MM.1S (cell line): Measurements from ENCODE around the gene IFT80.

Experiments
- DNase-seq: peaks from one replicate; pipeline ENCODE4 v3.0.0-alpha.2; 2015
- H2AFZ ChIP-seq: fragments of 300-600 bp; sonication (generic); 2 replicates; pipeline ENCODE4 v1.6.0; 2016; ENCODE audit warnings: antibody characterized with exemption, low read length
- H3F3A ChIP-seq: fragments of 300-600 bp; sonication (generic); 2 replicates; pipeline ENCODE4 v1.6.1; 2016; ENCODE audit warnings: mild to moderate bottlenecking, antibody characterized with exemption, low read length, moderate library complexity, mixed read lengths; ENCODE audit not compliant: insufficient read depth
- H3K27ac ChIP-seq: fragments of 300-600 bp; sonication (generic); 2 replicates; pipeline ENCODE4 v1.5.1; 2016; ENCODE audit warnings: mild to moderate bottlenecking, low read length
- H3K27me3 ChIP-seq: fragments of 300-600 bp; sonication (generic); replicated peaks from 2 replicates; pipeline ENCODE4 v1.6.0; 2016; ENCODE audit warnings: low read length; ENCODE audit not compliant: insufficient read depth
- H3K36me3 ChIP-seq: fragments of 300-600 bp; sonication (generic); replicated peaks from 2 replicates; pipeline ENCODE4 v1.6.1; 2016; ENCODE audit warnings: mild to moderate bottlenecking, low read length, mixed read lengths; ENCODE audit not compliant: insufficient read depth
- H3K4me1 ChIP-seq: fragments of 300-600 bp; sonication (generic); 2 replicates; pipeline ENCODE4 v1.6.1; 2016; ENCODE audit warnings: low read length, mixed read lengths
- H3K4me2 ChIP-seq: fragments of 300-600 bp; sonication (generic); 2 replicates; pipeline ENCODE4 v1.6.0; 2016; ENCODE audit warnings: low read depth, low read length
- H3K4me3 ChIP-seq: fragments of 300-600 bp; sonication (generic); 2 replicates; pipeline ENCODE4 v1.5.1; 2016; ENCODE audit warnings: low read length, mixed read lengths
- H3K79me2 ChIP-seq: fragments of 300-600 bp; sonication (generic); 2 replicates; pipeline ENCODE4 v1.6.1; 2016; ENCODE audit warnings: mixed run types, low read length, mixed read lengths
- H3K9ac ChIP-seq: fragments of 300-600 bp; sonication (generic); 2 replicates; pipeline ENCODE4 v1.6.1; 2016; ENCODE audit warnings: low read length, mixed read lengths
- H3K9me2 ChIP-seq: fragments of 300-600 bp; sonication (generic); replicated peaks from 2 replicates; pipeline ENCODE4 v1.6.1; 2016; ENCODE audit warnings: mild to moderate bottlenecking, low read length, mixed read lengths; ENCODE audit not compliant: insufficient read depth
- H3K9me3 ChIP-seq: fragments of 300-600 bp; sonication (generic); replicated peaks from 2 replicates; pipeline ENCODE4 v1.6.1; 2016; ENCODE audit warnings: mild to moderate bottlenecking, low read length, mixed read lengths; ENCODE audit not compliant: insufficient read depth
- H4K20me1 ChIP-seq: fragments of 300-600 bp; sonication (generic); 2 replicates; pipeline ENCODE4 v1.6.1; 2016; ENCODE audit warnings: mild to moderate bottlenecking, low read length, moderate library complexity, mixed read lengths; ENCODE audit not compliant: insufficient read depth
- EZH2 ChIP-seq: fragments of 300-600 bp; sonication (generic); optimal IDR thresholded peaks from 2 replicates; pipeline ENCODE3; 2017; ENCODE audit warnings: low read depth, mild to moderate bottlenecking, antibody characterized with exemption, low read length, mixed read lengths
- EZH2phosphoT487 ChIP-seq: fragments of 300-600 bp; sonication (generic); IDR thresholded peaks from 2 replicates; pipeline ENCODE4 v1.6.1; 2018; ENCODE audit warnings: antibody characterized with exemption, low read length
- TF ChIP-seq, protein P1 (sequence below): fragments of 300-600 bp; sonication (generic); IDR thresholded peaks from 2 replicates; pipeline ENCODE4 v1.5.1; 2016; ENCODE audit warnings: antibody characterized with exemption, low read length, mixed read lengths

Gene IFT80

DNA sequence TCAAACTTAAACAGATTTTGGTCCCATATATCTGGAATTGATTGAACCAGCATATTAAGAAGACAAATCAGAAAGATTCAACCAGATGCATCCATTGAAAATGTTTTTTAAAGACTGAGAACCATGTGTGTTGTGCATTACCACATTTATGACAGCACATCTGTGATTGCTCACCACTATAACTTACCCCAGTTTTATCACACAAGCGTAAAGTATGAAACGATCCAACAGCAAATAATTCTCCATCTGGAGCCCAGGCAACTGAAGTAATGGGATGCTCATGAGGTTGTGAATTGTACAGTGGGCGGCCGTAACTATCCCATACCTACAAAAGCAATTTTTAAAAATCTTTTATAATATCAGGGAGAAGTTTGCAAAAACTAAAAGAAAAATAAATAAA, 43.2 kb downstream of the IFT80 start:
- TF ChIP-seq EZH2 = no peak
- TF ChIP-seq EZH2phosphoT487 = no peak
- TF ChIP-seq, protein P1, sequence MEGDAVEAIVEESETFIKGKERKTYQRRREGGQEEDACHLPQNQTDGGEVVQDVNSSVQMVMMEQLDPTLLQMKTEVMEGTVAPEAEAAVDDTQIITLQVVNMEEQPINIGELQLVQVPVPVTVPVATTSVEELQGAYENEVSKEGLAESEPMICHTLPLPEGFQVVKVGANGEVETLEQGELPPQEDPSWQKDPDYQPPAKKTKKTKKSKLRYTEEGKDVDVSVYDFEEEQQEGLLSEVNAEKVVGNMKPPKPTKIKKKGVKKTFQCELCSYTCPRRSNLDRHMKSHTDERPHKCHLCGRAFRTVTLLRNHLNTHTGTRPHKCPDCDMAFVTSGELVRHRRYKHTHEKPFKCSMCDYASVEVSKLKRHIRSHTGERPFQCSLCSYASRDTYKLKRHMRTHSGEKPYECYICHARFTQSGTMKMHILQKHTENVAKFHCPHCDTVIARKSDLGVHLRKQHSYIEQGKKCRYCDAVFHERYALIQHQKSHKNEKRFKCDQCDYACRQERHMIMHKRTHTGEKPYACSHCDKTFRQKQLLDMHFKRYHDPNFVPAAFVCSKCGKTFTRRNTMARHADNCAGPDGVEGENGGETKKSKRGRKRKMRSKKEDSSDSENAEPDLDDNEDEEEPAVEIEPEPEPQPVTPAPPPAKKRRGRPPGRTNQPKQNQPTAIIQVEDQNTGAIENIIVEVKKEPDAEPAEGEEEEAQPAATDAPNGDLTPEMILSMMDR = no peak
- H3K4me1 ChIP-seq = peaks cover 5% of the 10 kb centered on the region; the same call in 1 of the 2 replicates
- no peak overlapping the region for H3K4me2 ChIP-seq
- no peak overlapping the region for H3K4me3 ChIP-seq
- no peaks in the 10 kb centered on the region; the same call in 1 of the 2 replicates for H3K36me3 ChIP-seq
- no peaks in the 10 kb centered on the region for H3K9me2 ChIP-seq
- no peak overlapping the region for H3K9ac ChIP-seq
- H4K20me1 ChIP-seq = no peaks in the 10 kb centered on the region
- H3K79me2 ChIP-seq = no peaks in the 10 kb centered on the region
- no peak overlapping the region for H2AFZ ChIP-seq
- no peak overlapping the region for H3K27ac ChIP-seq
- DNase-seq = no peak
- H3K27me3 ChIP-seq = no peaks in the 10 kb centered on the region
- H3F3A ChIP-seq = no peaks in the 10 kb centered on the region
- no peaks in the 10 kb centered on the region for H3K9me3 ChIP-seq

DNA sequence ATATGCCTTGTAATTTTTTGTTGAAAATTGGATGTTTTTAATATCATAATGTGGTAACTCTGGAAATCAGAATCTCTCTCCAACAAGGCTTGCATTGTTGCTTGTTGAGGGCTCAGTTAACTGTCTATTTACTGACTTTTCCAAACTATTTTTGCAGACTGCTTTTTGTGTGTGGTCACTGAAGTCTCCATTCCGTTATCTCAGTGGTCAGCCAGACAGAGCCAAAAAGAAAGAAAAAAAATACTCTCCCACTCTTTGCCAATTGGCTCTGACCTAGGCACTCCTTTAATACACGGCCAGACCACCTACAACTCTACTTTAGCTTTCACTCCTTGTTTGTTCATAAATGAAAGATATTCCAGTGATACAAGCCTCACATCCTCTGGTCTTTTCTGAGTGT, 52.5 kb downstream of the IFT80 start:
- Histone ChIP-seq H3K27ac (no peak overlapping the region), H3F3A (no peaks in the 10 kb centered on the region), H3K79me2 (no peaks in the 10 kb centered on the region), H3K4me1 (no peaks in the 10 kb centered on the region), H3K4me2 (no peak overlapping the region), H3K9ac (no peak overlapping the region), H2AFZ (no peak overlapping the region), H4K20me1 (no peaks in the 10 kb centered on the region), H3K9me2 (no peaks in the 10 kb centered on the region), H3K36me3 (no peaks in the 10 kb centered on the region), H3K27me3 (no peaks in the 10 kb centered on the region), H3K9me3 (no peaks in the 10 kb centered on the region), H3K4me3 (no peak overlapping the region)
- TF ChIP-seq EZH2phosphoT487 (no peak), EZH2 (no peak)
- TF ChIP-seq, protein P1 = no peak
- no peak for DNase-seq

DNA sequence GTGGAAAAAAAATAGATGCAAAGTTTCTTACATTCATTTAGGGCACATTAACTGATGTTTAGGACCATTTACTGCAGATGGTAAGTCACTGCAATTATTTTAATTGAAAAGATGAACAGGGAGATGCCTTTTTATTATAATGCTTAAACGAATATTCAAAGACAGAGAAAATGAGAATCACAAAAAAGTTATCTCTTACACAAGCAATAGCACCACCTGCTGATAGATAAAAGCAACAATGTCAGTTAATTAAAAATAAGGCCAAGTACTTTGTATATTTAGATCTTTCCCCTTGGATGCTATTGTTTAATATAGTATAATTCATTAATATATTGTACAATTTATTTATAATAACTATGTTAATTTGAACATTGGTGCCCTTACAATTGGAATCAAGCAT, 55.9 kb downstream of the IFT80 start:
- Histone ChIP-seq H3K27ac (no peak overlapping the region), H3K36me3 (no peaks in the 10 kb centered on the region), H3K9me3 (no peaks in the 10 kb centered on the region), H3F3A (no peaks in the 10 kb centered on the region), H3K9me2 (no peaks in the 10 kb centered on the region), H4K20me1 (no peaks in the 10 kb centered on the region), H2AFZ (no peak overlapping the region), H3K4me1 (peaks cover 7% of the 10 kb centered on the region; the same call in 1 of the 2 replicates), H3K9ac (no peak overlapping the region), H3K79me2 (no peaks in the 10 kb centered on the region), H3K27me3 (no peaks in the 10 kb centered on the region), H3K4me2 (no peak overlapping the region), H3K4me3 (no peak overlapping the region)
- DNase-seq = peak; percentile 40
- TF ChIP-seq, protein P1 = peak; percentile 43
- no peak for TF ChIP-seq EZH2
